AG08396 (cell line): ENCODE measurements around the gene PRRC2B.
"Not testable (repeated sequence)": the region's sequence is repeated elsewhere in the genome, so short reads cannot be mapped to it uniquely, and the experiment has no call there.

Experiments used
- DNase-seq: peaks from one replicate; pipeline ENCODE4 v3.0.0; 2012; ENCODE audit warnings: low spot score, mixed read lengths

The PRRC2B gene

GRCh38 chr9:131393622-131394463 is at the start of gene PRRC2B:
Gene PRRC2B, plus strand, starts transcription at chr9:131394086. Its CDS starts 36,059 bp downstream, at chr9:131430145.
- peak; percentile 96 for DNase-seq

DNA sequence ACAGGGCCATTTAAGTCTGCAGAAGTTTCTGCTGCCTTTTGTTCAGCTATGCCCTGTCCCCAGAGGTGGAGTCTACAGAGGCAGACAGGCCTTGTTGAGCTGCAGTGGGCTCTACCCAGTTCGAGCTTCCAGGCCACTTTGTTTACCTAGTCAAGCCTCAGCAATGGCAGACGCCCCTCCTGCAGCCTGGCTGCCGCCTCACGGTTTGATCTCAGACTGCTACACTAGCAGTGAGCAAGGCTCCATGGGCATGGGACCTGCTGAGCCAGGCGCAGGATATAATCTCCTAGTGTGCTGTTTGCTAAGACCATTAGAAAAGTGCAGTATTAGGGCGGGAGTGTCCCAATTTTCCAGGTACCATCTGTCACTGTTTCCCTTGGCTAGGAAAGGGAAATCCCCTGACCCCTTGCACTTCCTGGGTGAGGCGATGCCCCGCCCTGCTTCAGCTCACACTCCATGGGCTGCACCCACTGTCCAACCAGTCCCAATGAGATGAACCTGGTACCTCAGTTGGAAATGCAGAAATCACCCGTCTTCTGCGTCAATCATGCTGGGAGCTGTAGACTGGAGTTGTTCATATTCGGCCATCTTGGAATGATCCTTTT is 48.9 kb upstream of the PRRC2B start:
- not testable (repeated sequence) for DNase-seq

DNA sequence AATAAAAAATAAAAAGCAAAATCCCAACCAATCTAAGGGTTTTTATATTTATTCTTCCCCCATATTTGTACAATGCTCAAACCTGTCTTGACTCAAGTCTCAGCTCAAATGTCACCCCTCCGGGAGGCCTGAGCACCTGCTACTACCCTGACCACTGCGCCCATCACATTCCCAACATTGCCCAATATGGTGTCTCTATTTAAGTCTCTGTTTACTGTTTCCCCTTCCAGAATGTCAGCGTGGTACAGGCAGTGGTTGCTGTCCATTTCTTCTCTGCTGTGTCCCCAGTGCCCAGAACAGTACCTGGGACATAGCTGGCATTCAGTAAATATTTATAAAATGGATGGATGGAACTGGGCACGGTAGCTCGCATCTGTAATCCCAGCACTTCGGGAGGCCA is 47.3 kb upstream of the PRRC2B start:
- DNase-seq = no peak

GRCh38 chr9:131347376-131348020 is 46.4 kb upstream of the PRRC2B start:
- DNase-seq = no peak

DNA sequence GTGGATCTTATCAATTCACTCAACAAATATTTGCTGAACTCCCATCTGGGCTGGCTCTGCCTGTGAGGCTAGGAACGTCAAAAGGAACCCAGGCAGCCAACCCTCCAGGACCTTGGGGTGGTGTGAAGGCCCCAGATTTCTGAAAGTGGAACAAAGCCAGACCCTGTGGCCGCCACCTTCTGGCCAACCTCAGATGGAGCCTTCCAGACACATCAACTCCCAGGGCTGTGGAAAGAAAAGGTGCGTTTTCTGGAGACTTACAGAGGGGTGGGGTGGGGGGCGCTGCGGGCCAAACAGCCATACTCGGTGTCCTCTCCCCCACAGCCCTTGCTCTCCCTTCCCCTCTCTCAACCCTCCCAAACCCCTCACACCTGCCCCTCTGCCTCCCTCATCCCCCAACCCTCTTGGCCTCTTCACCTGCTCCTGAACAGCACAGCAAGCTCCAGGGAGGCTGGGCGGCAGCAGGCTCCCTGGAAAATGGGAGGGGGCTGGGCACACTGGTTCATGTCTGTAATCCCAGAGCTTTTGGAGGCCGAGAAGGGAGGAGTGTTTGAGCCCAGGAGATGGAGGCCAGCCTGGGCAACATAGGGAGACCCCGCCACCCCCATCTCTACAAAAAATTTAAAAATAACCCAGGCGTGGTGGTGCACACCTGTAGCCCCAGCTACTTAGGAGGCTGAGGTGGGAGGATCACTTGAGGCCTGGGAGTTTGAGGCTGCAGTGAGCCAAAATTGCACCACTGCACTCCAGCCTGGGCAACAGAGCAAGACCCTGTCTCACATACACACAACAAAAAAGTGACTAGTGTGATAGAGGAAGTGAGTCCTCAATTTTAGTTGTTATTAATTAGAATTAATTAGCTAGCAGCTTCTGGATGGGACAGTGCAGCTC is 45.0 kb upstream of the PRRC2B start:
- no peak for DNase-seq

- no peak for DNase-seq
These were observed 44.4 kb upstream of the PRRC2B start for GRCh38 chr9:131349522-131349880.

DNA sequence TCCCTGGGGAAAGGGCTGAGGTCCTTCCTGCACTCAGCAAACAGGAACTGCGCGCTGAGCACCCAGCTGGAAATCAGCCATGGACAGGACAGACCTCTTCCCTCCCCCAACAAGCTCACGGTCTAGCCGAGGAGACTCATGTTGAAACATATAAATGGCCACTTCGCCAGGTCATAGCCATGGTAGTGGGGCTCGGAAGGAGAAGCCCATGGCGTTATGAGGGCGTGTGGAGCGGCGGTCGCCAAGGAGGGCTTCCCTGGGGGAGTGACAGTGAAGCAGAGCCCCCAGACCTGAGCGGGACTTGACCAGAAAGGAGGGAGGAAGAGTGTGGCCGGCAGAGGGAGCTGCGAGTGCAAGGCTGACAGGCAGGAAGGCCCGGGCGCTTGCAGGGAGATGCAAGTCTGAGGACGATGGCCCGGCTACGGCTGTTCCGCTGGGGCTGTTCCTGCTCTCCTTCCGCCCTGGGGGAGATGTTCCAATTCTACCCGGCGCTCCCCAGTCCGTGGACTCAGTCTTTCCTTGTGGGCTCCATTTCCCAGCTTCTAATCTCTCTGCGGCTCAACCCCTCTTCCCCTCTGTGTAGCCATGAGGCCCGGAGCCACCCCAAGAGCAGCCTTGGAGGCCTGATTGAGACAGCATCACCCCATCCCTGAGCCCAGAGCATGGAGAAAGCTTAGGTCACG is 43.9 kb upstream of the PRRC2B start:
- peak; percentile 85 for DNase-seq

GRCh38 chr9:131356479-131356878 is 37.4 kb upstream of the PRRC2B start:
- not testable (repeated sequence) for DNase-seq

DNA sequence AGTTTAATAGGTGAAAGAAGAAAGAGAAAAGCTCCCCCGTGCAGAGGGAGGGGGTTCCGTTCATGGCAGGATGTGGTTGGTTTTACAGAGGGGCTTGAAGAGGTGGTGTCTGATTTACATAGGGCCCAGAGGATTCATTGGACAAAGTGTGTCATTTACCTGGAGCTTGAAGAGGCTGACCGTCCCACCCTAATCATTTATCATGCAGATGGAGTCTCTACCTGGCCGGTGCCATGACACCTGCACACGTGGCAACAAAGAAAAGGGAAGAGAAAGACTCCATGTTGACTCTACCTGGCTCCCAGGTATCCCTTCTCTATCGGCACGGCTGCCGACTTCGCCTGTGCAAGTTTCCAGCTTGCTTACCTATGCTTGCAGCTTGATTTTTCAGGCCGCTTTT is 35.3 kb upstream of the PRRC2B start:
- no peak for DNase-seq

DNA sequence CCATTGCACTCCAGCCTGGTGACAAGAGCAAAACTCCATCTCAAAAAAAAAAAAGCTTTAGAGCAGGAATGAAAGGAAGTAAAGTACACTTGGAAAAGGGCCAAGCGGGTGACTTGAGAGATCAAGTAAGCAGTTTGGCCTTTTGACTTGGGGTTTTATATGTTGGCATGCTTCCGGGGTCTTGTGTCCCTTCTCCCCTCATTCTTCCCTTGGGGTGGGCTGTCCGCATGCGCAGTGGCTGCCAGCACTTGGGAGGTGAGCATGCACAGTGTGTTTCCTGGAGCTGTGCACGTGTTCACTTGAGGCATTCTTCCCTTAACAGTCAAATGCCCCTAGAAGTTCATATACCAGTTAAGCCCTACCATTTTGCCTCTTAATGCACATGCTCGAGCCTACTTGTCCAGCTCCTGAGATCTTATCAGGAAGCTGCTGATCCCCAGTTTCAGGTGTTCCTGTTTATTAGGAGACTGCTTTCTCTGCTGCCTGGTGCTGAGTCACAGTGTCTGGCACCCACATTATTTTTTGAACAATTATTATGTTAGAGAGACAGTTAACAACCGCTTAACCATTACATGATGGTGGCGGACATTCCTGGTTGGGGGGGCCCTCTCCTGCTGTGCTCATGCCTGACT is 32.6 kb upstream of the PRRC2B start:
- DNase-seq = no peak

DNA sequence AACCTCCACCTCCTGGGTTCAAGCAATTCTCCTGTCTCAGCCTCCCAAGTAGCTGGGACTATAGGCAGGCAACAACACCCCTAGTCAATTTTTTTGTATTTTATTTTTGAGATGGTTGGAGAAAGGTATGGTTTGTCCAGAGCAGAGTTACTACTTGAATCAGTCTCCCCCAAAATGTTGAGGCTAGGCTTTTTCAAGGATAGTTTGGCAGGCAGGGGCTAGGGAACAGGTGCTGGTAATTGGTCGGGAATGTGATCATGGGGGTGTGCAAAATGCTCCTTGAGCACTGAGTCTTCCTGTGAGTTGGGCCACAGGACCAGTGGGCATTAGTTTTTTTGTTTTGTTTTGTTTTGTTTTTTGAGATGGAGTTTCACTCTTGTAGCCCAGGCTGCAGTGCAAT is 28.3 kb upstream of the PRRC2B start:
- DNase-seq = no peak

DNA sequence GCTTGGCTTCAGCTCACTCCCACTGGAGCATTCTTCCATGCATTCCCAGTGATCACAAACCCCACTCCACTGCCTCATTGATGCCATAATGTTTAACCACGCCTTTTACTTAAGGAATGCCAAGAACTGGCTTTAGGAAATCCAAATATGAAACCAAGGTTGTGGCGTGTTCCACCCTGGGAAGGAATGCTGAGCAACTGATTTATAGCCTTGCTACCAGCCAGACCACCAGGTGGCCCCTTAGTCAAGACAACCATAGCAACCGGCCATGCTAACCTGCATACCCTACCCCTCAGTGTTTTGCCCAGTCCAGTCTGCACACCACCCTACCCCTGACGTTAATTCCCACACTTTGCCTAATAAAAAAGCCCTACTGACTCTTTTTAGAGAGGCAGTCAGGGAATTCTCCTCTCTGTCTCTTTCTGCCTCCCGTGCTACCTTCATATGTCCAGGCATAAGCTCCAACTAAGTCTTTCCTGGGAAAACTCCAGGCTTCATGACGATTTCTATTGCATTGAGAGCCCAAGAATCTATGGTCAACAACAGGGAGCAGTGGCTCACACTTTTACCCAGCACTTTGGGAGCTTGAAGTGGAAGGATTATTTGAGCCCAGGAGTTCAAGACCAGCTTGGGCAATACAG is 27.0 kb upstream of the PRRC2B start:
- DNase-seq = peak; percentile 49

DNA sequence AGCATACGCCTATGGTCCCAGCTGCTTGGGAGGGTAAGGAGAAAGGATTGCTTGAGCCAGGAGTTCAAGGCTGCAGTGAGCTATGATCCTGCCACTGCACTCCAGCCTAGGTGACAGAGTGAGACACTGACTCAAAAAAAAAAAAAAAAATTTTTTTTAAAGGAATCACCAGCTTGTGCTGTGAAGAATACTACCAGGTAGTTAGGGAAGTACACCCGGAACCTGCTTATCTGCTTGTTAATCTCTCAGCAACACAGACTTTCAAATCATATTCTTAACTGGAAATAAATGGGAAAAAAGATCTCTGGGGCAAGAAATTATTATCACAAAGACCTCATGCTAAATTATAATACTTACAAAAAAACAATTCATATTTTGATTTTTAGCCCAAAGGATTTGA is 26.4 kb upstream of the PRRC2B start:
- DNase-seq = no peak

DNA sequence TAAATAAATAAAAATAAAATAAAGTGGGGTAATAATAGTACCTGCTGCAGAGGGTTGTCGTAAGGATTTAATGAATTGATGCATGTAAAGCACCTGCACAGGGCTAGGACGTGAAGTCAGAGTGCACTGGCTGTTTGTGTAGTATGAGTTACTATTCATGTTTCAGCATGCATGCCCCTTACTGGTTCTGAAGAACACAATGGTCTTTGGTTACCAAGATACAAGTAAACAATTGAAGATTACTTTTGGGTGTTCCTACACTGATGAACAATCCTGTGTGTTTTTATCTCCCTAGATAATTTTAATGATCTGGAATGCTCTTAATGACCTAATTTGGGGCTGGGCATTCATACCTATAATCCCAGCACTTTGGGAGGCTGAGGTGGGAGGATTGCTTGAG is 23.2 kb upstream of the PRRC2B start:
- DNase-seq = no peak

DNA sequence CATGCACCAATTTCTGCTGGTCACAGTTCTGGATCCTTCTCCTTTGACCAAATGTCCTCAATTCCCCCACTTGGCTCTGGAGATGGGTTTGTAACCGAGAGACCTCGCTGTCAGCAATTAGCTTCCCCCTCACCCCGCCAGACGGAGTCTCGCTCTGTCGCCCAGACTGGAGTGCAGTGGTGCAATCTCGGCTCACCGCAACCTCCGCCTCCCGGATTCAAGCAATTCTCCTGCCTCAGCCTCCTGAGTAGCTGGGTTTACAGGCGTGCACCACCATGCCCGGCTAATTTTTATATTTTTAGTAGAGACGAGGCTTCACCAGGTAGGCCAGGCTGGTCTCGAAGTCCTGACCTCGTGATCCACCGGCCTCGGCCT is 21.3 kb upstream of the PRRC2B start:
- DNase-seq = not testable (repeated sequence)

- peak; percentile 0 for DNase-seq
These were observed 19.2 kb upstream of the PRRC2B start for GRCh38 chr9:131374638-131375037.

GRCh38 chr9:131379056-131379455 is 14.8 kb upstream of the PRRC2B start:
- DNase-seq = no peak

- peak; percentile 76 for DNase-seq
These were observed 10.8 kb upstream of the PRRC2B start for GRCh38 chr9:131382850-131383729.

DNA sequence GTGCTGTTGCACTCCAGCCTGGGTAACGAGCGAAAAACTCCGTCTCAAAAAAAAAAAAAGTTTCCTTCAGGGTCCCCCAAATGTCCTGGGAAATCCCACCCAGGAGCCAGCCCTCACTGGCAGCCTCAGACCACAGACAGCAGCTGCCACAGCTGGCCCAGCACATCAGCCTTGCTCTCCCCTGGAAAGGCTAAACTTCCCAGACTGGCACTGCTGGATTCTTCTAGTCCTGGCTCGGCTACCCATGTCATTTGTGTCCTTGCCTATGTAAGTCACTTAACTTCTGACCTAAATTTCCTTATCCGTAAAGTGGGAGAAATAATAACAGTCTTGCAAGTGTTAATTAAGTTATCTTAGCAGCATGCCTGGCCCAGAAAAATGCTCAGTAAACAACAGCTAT is 8.6 kb upstream of the PRRC2B start:
- no peak for DNase-seq

GRCh38 chr9:131386281-131386680 is 7.6 kb upstream of the PRRC2B start:
- no peak for DNase-seq
